Brain pericyte (primary cell): ENCODE results near the gene DMAC2L.
"Not testable (repeated sequence)": the region's sequence is repeated elsewhere in the genome, so short reads cannot be mapped to it uniquely, and the experiment has no call there.

Experiments
- DNase-seq: peaks from one replicate; pipeline ENCODE4 v3.0.0-alpha.2; 2012; ENCODE audit warnings: low read depth, low spot score

DMAC2L gene, protein sequence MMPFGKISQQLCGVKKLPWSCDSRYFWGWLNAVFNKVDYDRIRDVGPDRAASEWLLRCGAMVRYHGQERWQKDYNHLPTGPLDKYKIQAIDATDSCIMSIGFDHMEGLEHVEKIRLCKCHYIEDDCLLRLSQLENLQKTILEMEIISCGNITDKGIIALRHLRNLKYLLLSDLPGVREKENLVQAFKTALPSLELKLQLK

DNA sequence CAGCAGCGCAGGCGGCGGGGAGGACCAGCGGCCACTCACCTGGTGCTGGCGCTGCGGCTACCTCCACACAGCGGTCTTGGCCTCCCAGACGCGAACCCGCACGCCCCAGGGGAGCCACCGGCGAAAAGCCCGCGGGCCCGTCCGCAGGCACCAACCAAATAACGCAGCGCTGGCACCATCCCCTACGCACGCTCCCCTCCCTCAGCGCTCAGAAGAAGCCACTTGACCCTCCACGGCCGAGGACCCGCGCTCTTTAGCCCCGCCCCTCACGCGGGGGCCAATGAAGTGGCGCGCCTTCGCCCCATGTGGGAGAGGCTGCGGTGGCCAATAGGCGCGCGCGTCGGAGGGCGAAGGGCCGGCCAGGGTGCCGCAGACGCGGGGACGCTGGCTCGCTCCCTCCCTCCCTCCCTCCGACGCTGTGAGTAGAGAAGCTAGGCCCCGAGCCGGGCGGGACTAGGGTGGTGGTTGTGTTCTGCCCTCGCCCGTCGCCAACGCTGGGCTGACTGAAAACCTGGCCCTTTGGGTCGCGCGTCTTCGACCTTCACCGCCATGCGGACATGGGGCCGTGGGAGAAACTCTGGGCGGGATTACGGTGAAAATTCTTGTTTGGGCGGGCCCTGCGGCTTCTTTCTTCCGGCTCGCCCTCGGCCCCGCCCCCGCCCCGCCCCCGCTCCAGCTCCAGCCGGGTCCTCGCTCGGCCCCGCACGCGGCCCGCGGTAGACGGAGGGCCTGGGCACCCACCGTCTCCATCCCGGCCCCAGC lies at the start of gene DMAC2L, which contains the start of gene L2HGDH:
TSS of gene DMAC2L (plus strand) at position 353 of the 762 bp plus-strand sequence. CDS start 9,164 bp downstream, outside the sequence.
TSS of gene L2HGDH (minus strand) at position 258 of the 762 bp plus-strand sequence. CDS start at position 179, 79 bp downstream.
- peak; percentile 79 for DNase-seq

DNA sequence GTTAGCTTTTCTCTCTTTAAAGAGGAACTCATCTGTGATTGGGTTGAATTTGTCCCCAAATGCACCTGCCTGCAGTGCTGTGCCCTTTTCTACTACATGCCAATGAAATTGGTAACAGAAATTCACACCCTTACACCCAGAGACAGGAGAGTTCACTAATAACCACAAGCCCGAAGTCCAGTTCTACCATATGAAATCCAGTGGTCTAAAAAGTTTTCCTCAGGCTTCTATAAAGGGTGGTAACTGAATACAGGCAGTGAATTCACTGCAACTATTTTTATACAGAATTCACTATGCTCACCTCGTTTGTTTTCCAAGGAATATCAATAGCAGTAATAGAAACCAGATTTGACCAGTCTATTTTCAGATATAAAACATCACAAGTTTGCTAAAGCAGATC lies 49.3 kb upstream of the DMAC2L start:
- DNase-seq: no peak

DNA sequence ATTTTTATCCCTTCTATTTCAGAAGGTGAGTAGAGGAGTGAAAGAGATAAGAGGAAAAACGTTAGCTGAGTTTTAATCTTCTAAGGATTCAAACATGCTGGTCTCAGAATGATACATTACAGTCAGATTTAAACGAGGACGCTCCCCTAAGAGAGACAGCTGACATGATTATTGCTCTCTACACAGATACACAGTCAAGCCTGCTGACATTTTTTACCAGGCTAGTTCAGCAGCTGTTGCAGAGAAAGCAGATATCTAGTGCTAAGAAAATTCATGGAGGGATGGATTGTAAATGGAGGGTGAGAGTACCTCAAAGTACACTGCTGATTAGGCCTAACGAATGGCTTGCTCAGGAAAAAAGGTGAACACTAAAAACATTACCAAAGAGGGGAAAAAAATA lies 48.8 kb upstream of the DMAC2L start:
- no peak for DNase-seq

DNA sequence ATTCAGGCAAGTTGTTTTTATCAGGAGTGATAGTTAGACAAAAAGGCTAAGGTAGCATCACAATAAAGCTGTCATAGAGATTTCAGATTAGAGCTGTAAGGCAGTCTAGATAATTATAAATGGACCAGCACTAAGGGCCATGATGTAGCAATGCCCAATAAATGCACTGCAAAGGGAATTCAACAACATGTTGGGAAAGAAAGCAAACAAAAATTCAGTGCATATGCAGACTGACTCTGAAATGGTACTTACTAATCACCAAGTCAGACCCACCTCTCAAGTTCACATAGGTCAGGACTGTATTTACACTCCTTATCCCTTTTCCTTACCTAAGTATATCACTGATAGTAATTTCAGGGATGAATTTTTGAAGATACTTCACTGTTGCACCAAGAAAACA lies 47.1 kb upstream of the DMAC2L start:
- DNase-seq: no peak

DNA sequence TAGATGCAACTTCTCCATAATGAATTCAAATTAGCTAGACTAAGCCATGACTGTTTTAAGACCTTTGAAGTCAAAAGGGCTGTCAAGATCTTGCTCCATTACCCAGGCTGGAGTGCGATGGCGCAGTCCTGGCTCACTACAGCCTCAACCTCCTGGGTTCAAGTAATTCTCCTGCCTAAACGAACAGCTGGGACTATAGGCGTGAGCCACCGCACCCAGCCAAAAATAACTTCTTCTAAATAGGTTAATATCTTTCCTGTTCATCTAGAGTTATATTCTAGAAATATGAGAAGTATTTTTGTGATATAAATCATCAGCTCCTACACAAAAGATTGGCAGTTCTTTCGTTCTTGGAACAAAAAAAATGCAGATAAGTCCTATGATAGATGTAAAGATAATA lies 41.2 kb upstream of the DMAC2L start:
- DNase-seq: no peak

DNA sequence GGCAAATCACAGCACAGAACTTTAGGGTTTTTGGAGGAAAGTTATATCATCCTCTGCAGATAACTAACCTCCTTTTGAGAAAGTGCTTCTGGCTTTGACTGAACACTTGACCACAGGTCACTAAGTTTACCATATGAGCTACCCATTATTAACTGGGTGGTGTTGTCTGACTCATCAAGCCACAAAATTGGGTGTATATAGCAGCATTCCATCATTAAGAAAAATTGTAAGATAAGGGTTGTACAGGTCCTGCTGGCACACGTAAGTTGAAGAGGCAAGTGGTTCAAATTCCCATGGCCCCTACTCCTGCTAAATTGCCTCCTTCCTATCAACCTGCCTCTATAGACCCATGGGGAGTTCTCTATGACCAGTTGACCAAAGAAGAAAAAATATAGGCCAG lies 39.6 kb upstream of the DMAC2L start:
- no peak for DNase-seq

DNA sequence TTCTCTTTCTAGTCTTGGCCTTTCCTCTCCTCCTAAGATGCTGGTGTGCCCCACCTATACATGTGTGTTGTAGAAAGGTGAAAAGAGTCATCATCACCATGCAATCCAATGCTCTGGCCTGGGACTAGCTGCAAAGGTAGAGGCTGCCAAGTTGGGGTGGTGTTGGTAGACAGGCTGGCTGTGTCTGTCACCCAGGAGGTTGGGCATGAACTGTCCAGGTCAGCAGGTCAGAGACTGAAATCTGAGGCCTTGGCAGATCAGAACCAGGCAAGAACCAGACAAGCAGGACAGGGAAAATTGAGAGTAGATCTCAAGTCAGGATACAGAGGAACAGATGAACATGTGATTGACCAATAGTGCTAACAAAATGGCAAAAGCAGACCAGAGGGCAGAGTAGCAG lies 26.3 kb upstream of the DMAC2L start:
- DNase-seq: no peak

DNA sequence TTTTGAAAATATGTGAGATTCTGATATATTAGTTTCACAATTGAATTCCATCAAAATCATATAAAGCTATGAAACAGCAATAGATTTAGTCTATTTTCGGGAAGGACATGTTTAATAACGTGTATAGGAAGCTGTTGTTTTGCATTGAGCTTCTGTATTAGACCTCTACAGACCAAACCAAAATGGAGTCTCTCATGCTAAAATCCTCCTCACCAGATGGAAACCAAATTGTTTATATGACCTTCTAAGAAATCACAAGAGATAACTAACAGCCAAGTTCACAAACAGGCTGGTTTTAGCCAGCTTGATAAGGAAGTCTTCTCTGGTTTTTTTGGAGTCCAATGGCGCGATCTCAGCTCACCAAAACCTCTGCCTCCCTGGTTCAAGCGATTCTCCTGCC lies 24.0 kb upstream of the DMAC2L start:
- no peak for DNase-seq

DNA sequence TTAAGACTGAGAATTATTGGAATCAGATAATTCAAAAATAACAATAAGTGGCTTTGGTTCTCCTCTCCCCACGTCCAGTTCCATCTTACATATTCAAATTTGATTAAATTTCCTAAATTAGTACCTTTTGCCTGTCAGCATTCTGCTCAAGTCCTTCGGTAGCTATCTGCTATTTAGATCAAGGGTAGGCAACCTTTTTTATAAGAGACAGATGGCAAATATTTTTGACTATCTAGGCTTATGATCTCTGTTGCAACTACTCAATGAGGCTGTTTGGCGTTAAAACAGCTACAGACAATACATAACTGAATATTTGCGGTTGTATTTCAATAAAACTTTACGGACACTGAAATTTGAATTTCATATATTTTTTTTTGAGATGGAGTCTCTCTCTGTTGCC lies 21.8 kb upstream of the DMAC2L start:
- no peak for DNase-seq

DNA sequence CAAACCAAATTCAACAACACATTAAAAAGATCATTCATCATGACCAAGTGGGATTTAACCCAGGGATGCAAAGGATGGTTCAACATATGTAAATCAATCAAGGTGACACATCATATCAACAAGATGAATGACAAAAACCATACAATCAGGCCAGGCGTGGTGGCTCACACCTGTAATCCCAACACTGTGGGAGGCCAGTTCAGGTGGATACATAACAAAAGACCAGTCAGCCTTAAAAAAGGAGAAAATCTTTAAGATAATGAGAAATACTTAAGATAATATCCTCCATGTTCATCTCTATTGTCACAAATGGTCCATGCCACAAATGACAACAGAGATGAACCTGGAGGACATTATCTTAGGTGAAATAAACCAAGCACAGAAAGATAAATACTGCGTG lies 12.5 kb upstream of the DMAC2L start:
- DNase-seq: no peak

DNA sequence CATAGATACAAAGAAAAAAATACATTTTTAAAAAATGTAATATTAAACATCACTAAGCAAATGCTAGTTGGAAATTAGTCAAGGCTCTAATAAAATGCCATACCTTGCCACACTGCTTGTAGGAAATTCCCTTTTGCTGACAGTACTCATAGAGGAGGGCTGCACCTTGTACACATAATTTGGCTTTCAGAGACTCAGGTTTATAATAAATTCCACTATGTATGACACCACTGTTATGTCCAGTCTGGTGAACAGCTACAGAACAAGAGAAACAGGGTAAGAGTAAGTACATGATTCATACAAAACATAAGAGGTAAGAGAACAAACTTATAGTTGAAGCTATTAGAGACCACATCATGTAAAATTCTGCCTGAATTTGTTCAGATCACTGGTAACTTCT lies 10.2 kb upstream of the DMAC2L start:
- no peak for DNase-seq

DNA sequence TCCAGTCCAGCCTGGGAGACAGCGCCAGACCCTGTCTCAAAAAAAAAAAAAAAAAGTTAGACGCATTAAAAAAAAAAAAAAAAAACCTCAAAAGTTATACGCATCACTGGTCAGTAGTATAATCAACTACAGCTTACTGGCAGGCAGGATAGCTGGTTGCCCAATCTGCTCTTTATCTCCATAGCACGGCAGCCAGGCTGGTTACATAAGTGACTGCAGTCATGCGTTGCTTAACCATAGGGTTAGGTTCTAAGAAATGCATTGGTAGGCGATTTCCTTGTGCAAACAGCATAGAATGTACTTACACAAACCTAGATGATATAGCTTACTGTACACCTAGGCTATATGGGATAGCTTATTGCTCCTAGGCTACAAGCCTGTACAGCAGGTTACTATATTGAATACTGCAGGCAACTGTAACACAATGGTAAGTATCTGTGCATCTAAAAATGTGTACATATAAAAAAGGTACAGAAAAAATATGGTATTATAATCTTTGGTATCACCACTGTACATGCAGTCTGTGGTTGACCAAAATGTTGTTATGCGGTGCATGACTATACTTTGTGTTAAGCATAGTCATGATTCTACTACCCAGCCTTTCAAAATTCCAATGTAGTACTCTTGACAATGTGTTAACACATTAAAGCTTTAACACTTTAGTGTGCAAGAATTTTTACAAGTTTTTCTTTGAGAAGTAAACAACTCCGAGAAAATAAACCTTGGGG lies 8.2 kb upstream of the DMAC2L start:
- DNase-seq: no peak

DNA sequence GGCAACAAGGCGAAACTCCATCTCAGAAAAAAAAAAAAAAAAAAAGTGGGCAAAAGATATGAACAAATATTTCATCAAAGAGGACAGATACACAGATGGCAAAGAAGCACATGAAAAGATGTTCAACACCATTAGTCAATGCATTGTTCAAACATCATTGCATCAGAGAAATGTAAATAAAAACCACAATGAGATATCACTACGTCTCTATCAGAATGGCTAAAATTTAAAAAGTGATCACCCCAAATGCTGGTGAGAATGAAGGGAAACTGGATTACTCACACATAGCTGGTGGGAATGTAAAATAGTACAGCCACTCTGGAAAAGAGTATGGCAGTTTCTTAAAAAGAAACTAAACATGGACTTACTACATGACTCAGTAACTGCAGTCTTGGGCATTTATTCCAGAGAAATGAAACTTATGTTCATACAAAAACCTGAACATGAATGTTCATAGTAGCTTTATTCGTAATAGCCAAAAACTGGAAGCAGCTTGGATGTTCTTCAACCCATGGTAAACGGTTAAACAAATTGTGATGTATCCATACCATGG lies 3.7 kb upstream of the DMAC2L start:
- DNase-seq: no peak

DNA sequence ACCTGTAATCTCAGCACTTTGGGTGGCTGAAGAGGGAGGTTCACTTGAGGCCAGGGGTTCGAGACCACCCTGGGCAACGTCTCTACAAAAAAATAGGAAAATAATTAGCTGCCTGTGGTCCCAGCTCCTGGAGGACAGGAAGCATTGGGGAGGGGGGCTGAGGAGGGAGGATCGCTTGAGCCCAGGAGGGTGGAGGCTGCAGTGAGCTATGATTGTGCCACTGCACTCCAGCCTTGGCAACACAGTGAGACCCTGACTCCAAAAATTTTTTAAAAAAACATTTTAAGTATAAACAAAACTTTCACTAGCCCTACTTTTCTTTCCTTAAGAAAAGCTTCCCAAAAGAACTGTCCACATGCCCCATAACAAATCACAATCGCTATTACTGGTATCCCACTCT lies 1.7 kb upstream of the DMAC2L start:
- DNase-seq: no peak

DNA sequence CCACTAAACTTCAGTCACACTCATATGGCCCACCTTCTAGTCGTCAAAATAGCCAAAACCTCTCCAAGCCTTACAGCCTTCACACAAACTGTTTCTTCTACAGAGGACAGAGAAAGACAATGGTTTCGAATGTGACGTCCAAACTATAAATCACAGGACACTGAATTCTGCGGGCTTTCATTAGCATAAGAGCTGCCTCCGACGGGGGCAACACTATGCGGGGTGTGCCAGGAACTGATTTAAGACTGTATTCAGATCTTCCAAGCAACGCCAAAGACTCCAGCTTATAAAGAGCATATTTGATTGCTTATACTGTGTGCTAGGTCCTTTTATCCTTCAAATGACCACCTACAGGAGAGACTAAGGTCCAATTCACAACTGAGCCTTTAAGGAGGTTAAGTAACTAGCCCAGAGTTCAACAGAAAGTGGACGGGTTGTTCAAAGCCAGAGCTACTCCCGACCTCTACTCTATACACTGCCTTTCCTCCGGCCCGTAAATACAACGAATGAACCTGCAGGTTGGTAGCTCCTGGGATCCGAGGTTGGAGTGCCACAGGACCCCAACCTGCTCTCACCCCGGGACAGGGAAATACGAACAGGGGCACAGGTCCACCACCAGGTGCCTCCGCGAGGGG lies 670 bp upstream of the DMAC2L start:
- no peak for DNase-seq

DNA sequence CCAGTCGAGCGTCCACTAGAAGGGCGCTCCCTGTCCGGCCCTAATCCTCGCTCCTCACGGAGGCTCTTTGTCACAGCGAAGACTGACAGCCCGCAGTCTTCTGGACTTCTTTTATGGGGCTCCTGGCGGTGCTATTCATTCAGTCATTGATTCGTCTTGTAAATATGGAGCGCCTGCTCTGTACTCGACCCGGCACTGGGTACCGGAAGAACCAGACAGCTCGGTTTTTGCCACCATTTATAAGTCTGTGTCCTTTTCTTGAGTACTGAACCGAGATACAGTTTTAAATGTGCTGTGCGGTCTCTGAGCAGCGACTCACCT lies 570 bp downstream of the DMAC2L start:
- DNase-seq: no peak

DNA sequence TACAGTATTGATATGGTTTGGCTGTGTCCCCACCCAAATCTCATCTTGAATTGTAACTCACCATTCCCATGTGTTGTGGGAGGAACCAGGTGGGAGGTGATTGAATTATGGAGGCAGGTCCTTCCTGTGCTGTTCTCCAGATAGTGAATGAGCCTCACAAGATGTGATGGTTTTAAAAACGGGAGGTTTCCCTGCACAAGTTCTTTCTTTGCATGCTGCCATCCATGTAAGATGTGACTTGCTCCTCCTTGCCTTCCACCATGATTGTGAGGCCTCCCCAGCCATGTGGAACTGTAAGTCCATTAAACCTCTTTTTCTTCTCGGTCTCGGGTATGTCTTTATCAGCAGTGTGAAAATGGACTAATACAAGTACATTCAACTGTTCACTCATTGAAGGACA lies 2.0 kb downstream of the DMAC2L start:
- DNase-seq: not testable (repeated sequence)

DNA sequence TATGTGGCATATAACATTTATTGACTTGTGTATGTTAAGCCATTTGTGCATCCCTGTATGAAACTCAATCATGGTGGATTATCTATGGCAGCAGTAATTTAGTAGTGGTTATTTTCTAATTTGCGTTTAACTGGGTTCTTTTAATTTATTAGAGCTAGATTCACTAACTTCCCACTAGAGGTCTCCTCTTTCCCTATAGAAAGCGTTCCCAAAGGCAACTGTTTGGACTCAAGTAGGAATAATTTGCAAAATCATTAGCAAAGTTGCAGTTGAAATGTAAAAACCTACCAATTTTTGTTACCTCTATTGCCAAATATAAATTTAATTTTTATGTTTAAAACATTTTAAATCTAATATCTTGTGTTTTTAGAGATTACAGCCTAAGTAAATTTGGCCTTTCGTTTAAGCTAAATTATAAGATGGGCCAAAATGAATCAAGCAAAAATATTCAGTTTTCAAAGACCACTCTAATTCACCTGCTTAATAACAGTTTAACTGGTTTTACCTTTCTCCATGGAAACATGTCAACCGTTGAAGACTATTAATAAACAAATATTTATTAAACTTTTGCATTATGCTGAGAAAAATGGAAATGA lies 6.0 kb downstream of the DMAC2L start:
- DNase-seq: no peak

DNA sequence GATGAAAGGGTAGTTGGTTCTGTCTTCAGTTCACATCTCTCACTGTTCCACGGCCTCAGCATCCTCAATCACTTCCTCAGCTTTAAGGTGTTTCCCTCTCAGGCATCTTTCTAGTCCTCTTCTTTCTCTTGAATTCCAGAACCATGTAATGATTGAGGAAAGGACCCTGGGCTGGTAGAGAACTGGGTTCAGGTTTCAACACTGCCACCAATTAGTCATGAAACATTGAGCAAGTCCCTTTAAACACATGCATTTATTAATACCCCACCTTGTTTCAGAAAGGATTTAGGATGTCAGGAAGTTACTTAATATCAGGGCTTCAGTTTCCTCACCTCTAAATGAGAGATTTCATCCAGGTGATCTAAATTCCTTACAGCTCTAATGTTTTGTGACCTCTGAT lies 7.2 kb downstream of the DMAC2L start:
- DNase-seq: no peak

DNA sequence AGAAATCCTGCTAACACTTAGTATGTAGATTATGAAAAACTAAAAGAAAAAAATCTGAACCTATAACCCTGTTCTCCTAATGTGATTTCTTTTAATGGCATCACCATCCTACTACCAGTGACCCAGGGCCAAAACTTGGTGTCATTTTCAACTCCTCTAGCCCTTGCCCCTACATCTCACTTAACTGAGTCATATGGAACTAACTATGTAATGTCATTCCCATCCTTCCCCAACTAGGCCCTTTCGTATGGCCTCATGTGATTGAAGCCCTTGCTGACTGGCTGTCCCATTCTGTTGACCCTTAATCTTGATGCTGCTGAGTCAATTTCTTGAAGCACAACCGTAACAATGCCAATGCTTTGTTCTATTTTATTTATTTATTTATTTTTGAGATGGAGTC lies 7.6 kb downstream of the DMAC2L start:
- DNase-seq: no peak

DNA sequence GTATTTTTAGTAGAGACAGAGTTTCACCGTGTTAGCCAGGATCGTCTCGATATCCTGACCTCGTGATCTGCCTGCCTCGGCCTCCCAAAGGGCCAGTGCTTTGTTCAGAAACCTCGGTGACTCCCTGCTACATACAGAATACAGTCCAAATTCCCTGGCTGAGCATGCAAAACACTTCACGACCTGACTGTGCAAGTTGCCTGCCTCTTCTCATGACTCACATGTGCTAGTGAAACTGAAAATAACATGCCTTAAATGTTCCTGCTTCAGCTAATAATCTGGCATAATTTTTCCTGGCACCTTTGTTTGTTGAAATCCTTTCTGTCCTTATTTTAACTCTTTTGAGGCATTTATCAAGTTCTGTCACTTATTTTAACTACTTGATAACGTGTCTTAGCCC lies 8.2 kb downstream of the DMAC2L start:
- no peak for DNase-seq
